ENCODE data around the gene POLR2F.

POLR2F gene

DNA sequence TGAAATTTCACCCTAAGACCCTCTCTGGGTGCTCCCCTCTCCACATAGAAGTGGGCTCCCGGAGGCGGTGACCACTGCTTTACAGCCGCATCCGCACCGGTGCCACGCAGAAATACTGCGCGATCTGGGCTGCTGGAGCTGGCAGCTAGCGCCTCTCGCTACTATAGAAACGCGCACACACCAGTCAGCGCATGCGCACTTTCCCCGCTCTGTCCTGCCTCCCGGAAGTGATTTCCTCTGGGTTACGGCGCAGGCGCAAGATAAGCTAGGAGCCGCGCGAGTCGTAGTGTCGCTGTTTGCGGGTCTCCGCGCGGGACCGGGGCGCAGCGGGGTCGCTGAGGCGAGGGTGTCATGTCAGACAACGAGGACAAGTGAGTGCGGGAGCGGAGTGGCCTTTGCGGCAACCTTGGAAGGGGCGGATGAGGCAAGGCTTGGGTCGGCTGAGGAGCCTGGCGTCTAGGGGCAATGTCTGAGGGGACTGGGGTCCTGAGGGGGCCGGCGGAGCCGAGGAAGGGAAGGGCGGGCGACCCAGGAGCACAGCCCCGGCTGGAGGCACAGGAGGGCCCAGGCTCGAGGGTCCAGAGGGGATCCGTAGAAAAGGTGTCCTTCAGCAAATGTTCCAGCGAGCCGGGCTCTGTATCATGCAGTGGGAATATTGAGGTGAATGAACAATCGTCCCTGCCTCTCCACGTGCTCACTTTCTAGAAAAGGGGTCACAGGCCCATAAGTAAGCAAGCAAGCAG is at the start of gene POLR2F, which contains the start of gene C22orf23:
POLR2F (plus strand) TSS at position 263 of the 743 bp plus-strand sequence; CDS start at position 352, 89 bp downstream.
C22orf23 (minus strand) TSS at position 165 of the 743 bp plus-strand sequence. CDS start 452 bp downstream, outside the sequence.
- peak; percentile 96 to 97 for DNase-seq

DNA sequence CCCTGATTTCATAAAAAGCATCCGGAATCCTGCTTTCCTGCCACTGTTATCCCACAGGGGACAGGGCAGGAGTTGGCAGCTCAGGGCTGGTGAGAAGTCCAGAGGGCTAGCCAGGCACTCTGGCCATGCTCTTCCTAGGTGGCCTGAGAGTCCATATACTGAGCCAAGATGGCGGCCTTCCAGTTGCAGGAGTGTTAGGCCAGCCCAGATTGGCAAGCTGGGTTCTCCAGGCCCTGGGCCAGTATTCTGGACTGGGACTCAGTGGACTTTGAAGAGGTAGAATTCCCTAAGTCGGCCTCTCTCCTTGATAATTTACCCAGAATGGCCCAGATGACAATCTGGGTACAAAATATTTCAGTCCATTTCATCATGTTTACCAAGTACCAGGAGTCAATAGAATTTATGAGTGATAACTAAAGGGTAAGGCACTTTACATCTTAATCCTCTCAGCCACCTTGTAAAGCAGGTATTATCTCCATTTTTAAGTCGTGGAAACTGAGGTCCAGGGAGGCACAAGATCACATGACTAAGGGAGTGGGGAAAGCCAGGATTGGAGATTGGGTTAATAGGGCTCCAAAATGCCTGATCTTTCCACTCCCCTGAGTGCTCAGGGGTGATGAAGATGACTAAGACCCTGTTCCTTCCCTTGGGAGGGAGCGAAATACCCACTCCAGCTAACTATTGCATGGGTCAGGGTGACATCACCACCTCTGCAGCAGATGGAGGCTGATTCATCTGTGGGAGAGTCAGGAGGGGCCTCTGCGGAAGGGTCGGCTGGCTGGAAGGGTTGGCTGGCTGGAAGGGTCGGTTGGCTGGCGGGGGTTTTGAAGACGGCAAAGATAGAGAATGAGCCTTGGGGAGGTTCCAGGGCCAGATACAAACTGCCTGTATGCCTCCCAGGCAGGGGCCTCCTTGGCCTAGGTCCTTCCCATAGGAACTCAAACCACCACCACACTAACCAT is 48.6 kb upstream of the POLR2F start:
- DNase-seq: peak in 1 of 2 donors; percentile 8

DNA sequence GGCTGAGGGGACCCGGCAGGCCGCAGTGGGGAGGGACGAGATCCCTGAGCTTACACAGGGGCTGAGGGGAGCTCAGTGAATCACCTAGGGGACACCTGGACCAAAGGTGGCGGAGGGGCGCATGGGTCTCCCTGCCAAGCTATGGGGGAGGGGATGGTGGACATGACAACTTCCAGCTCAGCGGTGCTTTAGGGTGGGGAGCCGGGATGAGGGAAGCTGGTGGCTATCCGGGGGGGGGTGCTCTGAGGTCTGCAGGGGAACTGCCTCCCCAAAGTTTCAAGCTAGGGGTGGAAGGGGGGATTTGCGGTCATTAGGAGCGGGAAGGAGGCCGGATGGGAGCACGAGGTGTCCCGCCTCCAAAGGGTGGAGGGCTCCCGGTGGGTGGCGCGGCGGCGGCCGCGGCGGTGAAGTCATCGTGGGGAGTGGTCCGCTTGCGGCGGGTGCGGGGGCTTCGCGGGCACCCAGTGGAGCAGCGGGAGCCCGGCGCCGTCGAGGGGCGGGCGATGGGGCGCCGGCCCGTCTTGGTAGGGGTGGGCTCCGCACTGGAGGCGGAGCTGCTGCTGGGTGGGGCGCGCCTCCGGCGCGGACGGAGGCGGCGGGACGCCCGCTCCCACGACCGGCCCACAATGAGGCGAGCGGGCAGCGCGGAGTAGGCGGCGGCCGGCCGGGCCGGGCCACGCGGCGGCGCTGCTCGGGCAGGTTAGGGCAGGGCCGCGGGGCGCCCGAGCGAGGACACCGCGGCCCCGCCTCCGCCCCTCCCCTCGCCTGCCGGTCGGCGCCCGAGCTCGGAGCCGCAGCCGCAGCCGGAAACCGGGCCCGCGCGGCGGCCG is 47.8 kb upstream of the POLR2F start, which contains the start of gene MICALL1:
MICALL1 (plus strand) TSS at position 764 of the 830 bp plus-strand sequence. CDS start 126 bp downstream, outside the sequence.
- DNase-seq: peak; percentile 58 to 73

DNA sequence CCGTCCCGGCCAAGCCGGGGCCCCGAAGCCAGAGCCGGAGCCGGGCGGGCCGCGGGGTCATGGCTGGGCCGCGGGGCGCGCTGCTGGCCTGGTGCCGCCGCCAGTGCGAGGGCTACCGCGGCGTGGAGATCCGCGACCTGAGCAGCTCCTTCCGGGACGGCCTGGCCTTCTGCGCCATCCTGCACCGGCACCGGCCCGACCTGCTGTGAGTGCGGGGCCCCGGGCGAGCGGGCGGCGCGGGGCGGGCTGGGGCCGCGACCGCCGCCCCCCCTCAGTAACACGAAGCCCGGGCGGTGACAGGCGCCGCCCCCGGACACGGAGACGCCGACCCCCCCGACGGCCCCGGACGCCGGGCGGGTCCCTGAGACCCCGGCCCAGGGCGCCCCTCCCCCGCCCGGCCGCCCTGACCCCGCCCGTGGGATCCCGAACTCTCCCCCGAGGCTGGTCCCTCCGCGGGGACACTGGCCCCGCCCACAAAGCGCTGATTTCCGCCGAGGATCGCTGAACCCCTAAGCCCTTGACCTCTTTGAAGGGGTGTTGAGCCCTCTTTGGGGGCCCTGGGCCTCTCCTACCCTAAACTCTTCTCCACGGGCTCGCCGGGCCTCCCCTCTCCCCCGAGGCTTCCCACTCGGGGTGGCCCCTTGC is 47.0 kb upstream of the POLR2F start:
- DNase-seq: peak in 1 of 2 donors; percentile 50

DNA sequence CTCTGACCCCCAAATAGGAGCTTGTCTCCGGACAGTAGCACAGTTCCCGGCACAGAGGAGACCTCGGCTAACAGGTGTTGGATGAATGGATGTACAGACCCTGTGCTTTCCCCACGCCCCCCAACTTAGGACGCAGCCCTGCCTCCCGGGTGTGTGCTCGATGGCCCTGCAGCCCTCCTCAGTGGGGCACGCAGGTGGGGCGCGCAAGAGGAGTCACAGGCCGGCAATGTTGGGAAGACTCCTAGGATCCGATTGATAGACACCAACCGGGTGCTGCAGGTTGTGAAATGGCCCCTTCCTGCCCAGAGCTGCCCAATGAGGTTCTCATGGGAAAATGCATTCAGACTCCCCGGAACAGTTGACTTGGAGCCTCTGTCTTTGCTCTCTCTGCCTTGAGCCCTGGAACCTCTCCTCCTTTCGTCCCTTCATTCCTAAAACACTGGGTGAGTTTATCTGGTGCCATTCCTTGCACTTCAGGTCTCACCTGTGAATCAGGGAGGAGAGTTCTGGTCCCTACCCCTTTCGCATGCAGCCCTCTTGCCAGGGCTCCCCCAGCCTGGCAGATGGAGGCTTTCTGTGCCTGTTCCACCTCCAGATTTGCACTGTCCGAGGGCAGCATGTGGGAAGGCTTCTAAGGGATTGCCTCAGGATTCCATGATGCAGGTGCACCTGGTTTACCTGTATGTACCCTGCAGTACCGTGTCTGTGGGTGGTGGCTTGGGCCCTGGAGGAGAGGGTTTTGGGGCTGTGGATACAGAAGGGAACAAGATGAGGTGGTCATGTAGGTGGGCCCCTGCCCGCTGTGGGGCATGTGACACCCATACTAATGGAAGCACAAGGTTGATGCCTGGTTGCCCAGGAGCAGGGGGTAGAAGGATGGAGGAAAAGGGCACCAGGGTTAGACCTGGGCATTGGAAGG is 46.2 kb upstream of the POLR2F start:
- DNase-seq: no peak

DNA sequence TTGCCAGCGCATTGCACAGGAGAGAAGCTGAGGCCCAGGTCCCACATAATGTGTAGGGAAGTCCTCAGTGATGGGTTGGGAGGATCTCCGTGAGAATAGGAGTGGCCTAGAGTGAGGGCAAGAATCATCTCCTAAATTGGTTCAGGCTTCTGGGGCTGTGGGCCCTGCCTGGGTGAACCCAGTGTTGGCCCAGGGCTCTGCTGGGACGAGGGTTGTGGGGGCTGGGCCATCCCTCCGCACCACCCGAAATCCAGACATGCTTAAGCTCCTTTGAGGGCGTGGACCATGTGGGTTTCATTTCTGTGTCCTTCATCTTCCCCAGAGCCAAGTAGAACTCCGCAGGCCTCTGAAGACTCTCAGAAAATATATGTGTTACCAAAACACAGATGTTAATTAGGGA is 43.7 kb upstream of the POLR2F start:
- DNase-seq: no peak

DNA sequence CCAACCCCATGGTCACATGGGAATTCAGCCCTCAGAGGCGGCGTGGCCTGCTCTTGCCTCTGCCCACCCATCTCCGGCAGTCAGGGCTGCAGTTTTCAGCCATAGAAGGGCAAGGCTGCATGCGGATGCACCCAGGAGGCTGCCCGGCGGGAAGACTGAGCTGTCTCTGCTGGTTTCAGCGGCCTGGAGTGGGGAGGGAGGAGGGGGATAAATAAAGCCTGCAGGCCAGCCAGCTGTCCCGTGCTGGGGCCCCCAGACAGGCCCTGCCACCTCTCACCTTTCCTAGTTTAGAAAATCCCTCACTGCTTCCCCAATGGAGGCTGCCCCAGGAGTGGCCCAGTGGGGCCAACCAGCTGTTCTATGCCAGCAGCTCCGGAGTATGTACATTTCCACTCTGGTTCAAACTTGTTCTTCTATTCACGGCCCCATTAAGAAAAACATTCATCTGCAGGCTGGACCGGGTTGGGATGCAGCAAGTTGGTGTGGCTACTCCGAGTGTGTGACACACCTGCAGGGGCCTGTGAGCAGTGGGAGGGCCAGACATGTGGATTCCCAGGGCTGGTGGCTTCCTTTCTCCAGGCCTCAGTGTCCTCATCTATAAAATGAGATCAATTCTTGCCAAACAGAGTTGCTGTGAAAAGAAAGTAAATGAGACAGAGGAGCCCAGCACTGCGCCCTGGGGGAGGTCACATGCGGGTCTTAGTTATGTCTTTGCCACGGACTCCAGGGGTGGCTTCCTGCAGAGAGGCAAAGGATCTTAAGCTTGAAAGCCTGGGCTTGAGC is 42.4 kb upstream of the POLR2F start:
- no peak for DNase-seq

DNA sequence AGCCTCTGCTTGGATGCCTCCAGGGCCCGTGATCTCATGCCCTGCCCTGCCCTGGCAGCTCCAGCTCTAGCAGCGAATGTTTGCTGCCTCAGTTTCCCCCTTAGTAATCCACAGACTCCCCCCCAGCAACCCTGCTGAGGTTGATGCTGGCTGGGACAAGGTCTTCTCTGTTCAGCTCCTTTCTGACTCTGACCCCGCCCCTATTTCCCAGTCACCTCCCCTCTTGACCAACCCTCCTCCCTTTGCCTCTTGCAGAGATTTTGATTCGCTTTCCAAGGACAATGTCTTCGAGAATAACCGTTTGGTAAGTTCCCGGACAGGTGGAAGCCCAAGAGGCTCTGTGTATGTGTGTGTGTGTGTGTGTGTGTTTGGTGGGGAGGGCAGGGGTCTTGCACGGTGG is 41.8 kb upstream of the POLR2F start:
- DNase-seq: no peak

DNA sequence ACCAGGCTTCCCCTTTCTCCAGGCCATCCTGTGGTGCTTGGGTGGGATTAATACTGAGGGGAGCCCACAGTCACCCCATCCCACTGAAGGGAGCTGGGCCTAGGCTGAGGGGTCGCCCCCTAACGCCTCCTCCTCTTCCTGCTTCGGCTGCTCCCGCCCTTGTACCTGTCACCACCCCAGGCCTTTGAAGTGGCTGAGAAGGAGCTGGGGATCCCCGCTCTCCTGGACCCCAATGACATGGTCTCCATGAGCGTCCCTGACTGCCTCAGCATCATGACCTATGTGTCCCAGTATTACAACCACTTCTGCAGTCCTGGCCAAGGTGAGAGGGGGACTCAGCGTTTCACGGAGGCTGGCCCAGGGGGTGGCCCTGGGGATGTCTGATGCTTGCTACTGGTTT is 41.3 kb upstream of the POLR2F start:
- no peak for DNase-seq

DNA sequence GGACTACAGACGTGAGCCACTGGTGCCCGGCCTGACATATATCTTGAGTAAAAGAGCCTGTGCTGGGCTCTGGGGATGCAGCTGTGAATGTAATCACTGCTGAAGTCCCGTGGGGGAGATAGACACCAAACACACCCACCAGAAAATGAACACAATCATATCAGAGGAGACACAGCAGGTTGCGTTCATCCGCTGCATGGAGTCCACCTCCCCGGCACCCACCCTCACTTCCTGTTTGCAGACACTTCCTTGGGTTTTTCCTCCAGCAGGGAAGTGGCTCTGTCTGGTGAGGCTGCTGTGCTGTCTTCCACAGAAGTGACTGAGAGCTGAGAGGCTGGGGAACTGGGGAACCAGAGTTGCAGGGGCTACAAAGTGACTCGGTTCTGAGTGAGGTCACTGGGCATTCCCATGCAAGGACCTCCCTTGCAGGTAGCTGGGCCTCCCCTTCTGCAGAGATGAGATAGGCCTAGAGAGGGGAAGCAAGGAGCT is 40.2 kb upstream of the POLR2F start:
- DNase-seq: no peak

DNA sequence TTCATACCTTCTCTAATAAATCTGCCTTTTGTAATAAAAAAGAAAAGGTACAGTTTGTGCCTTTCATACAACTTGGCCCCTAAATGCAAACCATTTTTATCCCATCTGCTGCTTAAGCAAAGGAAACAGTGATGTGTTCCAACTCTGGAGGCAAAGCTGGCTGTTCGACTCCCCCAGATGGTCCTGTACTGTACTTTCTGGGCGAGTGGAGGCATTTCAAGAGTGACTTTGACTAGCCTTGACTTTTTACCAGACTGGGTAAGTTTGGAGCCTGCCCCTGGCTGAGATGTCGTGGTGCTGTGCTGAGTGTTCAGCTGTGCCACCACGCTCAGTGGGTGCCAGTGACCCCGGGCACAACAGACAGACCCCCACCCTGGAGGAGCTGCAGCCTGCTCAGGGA is 37.2 kb upstream of the POLR2F start:
- no peak for DNase-seq

DNA sequence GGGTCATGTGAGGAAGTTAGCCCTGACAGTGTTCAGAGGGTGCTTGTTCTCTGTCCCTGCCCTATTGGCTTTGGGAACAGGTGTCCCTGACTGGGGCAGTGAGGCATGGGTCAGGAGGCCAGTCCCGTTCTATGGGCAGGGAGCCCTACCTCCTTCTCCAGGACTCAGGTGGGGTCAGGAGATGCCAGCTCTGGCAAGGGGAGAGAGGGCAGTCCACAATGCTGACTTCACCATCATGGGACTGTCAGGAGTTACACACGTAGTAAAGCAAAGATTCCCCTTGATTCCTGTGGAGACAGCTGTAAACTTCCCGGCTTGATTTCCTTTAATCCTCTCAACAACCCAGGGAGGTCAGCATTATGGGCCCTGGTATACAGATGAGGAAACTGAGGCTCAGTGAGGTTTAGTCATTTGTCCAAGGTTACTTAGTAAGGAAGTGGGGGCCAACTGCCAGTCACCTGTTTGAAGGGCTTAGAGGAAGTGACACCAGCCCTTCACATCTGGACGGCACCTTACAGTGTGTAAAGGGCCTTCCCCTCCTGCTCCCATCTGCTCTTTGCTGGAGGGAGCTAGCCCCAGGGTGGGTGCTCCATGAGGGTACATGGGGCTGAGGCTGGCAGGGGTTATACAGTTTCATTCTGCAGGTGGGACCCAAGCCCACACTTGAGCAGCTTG is 35.5 kb upstream of the POLR2F start:
- DNase-seq: no peak

DNA sequence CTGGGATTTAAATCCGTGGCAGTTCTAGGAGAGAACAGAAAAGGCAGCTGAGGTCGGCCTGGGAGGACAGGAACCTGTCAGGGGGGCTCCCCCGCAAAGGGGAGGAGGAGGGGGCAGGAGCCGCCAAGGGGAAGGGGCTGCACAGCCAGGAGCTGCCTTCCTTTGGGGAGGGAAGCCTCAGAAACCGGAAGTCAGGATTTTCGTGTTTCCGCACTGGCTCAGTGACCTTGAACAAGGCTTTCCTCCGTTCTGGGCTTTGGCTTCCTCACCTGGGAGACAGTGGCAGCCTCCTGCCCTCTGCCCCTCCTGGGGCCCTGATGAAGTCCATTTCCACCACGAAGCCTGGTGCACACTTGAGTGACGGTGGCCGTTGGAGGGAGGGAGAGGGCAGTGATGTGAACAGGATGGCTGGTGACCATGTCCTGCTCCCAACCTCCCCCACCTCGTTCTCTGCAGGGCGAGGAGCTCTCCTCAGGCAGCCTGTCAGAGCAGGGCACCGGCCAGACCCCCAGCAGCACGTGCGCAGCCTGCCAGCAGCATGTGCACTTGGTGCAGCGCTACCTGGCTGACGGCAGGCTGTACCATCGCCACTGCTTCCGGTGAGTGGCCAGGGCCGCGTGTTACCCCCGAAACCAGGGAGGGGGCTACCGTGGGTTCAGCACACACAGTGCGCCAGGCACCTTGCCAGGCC is 34.8 kb upstream of the POLR2F start:
- DNase-seq: no peak

DNA sequence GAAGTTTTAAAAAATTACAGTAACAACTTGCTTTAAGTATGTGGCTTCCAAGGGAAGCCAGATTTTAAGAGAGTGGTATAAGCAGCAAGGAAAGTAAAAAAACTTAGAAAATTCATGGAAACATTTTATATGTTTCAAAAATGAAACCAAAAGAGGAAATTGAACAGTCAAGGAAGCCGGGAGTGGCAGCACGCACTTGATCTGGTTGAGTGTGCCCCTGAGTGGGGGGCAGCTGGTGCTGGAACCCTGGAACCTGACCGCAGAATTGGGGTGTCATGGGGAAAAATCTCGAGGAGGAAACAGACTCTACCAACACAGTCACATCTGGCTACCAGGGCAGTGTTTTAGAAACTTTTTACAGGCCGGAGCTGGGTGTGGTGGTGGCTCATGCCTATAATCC is 33.4 kb upstream of the POLR2F start:
- DNase-seq: no peak

DNA sequence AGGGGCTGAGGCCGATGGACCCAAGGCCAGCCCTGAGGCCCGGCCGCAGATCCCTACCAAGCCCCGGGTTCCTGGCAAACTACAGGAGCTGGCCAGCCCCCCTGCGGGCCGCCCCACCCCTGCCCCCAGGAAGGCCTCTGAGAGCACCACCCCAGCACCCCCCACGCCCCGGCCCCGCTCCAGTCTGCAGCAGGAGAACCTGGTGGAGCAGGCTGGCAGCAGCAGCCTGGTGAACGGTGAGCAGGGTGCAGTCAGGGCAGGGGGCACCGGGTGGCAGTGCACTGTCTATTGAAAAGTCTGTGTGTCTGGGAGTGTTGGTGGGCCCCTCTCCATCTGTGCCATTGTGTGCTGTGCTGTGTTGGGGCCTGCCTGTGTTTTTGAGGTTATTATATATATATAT is 31.3 kb upstream of the POLR2F start:
- no peak for DNase-seq

DNA sequence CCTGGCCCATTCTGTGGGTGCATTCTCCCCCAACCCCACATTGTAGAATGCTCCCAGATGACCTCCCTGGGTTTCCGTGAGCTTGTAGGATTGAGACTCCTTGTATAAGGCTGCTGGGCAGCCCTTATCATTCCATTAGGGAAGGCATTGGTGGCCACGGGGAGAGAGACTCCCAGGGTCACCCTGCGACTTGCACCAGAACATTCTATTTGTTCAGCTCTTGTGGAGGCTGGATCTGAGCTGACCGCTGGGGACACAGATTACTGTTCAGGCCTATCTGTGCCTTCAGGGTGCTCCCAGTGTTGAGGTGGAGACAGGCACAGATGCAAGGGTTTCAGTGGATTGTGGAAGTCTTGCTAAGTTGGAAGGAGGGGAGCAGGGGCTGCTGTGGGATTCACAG is 29.6 kb upstream of the POLR2F start:
- no peak for DNase-seq

DNA sequence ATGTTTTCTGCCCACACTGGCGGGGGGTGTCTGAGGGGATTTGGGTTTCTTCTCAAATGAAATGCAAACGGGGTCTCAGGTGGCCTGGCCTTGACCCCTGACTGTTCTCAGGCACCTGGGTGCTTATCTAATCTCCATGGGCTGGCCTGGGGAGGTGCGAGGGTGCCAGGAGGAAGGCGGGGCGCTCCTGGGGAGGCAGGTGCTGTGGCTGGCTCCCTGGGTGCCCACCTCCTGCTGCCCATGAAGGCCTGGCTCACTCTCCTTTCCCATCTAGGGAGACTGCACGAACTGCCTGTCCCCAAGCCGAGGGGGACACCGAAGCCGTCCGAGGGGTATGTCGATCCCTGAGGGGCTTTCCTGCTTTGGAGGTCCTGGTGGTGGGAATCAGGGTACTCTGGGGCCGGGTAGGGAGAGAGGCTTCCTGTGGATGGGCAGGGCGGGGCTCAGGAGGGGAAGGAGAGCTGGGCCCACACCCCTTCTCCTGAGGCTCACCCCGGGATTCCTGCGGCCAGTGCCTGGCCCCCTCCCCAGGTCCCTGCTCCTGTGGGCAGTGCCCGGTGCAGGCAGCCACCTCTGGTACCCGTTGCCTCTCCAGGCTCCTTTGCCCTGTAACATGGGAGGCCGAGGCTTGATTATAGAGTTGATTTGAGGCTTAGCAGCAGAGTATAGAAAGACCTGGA is 29.0 kb upstream of the POLR2F start:
- DNase-seq: no peak

DNA sequence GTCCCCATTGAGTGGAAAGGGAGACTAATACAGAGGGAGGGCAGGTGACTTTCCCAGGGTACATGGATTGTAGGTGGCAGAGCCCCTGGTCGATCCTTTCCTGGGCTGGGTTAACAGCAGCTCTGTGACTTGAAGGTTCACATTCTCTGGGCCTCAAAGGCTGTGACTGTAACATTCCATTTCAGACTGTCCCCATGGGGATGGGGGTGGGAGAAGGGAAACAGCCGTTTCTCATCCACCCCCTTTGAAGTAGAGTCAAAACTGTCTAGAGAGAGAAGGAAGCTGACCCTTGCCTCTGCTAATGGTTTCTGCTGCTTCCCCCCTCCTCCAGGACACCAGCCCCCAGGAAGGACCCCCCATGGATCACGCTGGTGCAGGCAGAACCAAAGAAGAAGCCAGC is 28.2 kb upstream of the POLR2F start:
- DNase-seq: no peak

All from CD4-positive, alpha-beta T cell treated with Interferon alpha-2 for 1 hour (primary cell).